ENCODE results near the gene KRT86. TPM values are rescaled to one million over a fixed set of nuclear protein-coding genes. Genes with fewer than 3 reads are reported as not detected.

Gene KRT86
- total and polyA plus RNA-seq, 2 of the 8 experiments (the other 6 are each of a cell fraction or from before 2014, with no cell fraction given) = 0.12 TPM; not detected in 1

- TF ChIP-seq CHD7 (IDR thresholded peaks at IDR 0.05; ENCODE audit: insufficient replicate concordance, low read length) (no peak), CBX5 (IDR thresholded peaks at IDR 0.05; ENCODE audit: low read depth, low read length) (no peak), SAP30 (IDR thresholded peaks at IDR 0.05; ENCODE audit: insufficient read depth, insufficient replicate concordance, low read length) (no peak), USF2 (IDR thresholded peaks at IDR 0.05; ENCODE audit: low read length) (no peak), BCL11A (IDR thresholded peaks at IDR 0.05; ENCODE audit: low read depth in 2 of 2, low read length in 2 of 2) (no peak), RAD21 (IDR thresholded peaks at IDR 0.05 in 1 of 2, conservative IDR thresholded peaks at IDR 0.05 in 1 of 2; ENCODE audit: low read depth in 2 of 2, low read length in 2 of 2) (no peak), SIRT6 (IDR thresholded peaks at IDR 0.05; ENCODE audit: low read length) (no peak), KDM1A (IDR thresholded peaks at IDR 0.05; ENCODE audit: borderline replicate concordance, low read length) (no peak), CHD1 (IDR thresholded peaks at IDR 0.05; ENCODE audit: low read depth, low read length) (no peak), CEBPB (IDR thresholded peaks at IDR 0.05; ENCODE audit: low read depth, low read length) (no peak), EGR1 (IDR thresholded peaks at IDR 0.05; ENCODE audit: borderline replicate concordance, low read depth, low read length) (no peak)
Observed at GRCh38 chr12:52271158-52271557, 3.3 kb upstream of the KRT86 start (continued).
